Limb (tissue), 2 donors: Measurements from ENCODE around the gene MAPK7.

Experiments
- DNase-seq, 2 donors: peaks; one replicate each; pipeline ENCODE4 v3.0.0-alpha.2; 2016; ENCODE audit errors: extremely low spot score in 2 of 2

The MAPK7 gene

DNA sequence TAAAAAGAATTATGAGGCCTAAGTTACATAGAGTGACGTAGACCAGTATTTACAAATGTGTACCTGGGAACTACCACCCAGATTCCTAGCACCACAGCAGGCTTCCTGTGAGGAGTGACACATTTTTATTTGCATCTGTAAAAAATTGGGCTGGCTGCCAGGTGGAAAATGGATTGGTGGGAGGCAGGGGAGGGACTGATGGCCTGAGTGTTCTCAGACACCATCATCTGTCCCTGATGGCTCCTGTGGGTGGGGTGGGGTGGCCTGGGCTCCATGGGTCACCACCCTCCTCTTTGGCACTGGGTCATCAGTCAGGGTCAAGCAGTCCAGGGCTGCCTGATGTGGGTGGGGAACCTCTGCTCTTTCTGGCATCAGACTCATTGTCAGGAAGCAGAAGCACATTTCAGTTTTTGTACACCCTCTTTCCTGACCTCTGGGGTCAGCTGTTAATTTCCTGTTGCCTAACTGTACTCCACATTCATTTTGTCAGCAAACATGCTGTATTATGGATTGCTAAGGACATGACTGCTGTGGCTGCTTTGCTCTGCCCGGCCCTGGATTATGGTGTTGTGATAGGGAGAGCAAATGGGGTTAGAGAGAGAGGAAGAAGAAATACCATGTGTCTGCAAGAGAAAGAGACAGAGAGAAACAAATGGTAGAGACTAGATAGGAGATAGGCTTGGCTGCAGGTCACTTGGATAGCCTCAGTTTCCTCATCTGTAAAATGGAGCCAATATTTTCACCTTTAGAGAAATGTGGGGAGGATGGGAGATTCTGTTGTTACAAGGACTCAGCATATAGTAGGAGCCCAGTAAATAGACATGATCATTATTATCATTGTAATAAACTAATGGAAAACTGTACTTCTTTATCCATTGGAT, 20.2 kb downstream of the MAPK7 start:
- no peak for DNase-seq

DNA sequence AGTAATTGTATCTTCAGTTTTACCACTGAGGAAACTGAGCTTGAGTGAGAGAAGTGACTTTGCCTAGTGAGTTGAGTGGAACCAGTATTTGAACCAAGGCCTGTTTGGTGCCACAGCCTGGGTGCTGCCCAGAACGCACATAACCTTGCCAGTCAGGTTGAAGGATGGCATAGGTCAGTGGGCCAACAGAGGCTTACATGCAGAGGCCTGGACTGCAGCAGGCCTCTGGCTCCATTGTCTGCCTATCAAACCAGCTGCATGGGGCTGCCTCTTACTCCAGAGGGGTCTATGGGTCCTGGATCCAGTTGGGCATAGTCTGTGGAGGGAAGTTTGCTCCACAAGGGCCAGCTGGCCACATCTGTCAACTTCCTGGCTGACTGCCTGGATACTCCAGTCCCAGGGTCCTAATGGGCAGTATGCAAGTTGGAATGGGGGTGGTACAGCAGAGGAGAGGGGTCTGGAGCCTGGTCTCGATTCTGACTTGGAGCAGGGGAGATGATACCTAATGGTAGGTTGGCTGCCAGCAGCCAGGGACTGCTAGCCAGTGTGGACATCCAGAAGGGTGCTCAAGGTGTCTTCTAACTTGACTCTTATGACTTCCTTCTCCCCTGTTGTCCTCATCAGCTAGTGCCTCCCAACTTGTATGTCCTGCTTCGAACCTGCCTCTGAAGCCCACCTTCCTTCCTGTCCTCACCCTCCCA, 21.6 kb downstream of the MAPK7 start:
- DNase-seq, result peak; percentile 60 to 64

DNA sequence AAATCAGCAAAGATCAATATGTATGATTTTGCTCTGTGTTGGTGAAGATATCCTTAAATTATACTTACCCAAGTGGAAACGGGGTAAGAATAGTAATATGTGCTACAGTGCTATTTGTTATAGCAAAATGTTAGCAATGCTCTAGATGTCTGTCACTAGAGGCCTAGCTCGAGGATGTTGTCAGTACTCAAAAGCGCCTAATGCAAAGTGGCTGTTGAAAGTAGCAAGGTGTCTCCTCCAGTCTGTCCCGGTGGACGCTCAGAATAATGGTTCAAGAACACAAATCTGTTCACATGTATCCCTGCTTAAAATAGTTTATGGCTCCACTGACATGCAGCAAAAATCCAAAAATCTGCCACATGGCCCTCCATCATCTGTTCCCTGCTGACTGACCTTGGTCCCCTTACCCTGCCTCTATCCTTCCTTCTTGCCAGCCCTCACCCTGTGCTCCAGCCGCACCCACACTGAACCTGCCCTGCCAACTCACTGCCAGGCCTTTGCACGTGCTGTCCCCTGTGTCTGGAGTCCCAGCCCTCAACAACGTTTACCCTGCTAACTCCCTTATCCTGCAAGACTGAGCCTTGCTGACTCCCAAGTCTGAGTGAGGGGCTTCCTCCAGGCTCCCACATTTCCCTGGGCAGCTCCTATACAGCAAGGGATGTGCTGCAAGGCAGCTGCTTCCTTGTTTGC, 23.2 kb downstream of the MAPK7 start:
- no peak for DNase-seq

DNA sequence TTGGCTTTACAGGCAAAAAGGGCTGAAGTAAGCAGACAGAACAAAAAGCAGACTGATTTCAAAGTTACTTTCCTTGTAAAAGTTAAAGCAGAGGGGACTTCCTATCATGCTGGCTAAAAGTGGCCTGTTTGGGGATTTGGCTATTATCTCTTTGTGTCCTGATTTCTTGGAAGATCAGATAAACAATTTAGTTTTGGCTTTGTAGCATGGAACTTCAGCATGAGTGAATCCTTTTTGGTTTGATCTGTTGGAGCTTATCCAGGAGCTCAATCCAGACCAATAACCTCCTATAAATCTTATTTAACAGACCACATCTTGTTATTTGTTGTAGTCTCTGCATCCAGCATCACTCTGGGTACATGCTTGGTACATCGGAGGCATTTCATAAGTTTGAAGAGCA, 23.9 kb downstream of the MAPK7 start:
- no peak for DNase-seq

DNA sequence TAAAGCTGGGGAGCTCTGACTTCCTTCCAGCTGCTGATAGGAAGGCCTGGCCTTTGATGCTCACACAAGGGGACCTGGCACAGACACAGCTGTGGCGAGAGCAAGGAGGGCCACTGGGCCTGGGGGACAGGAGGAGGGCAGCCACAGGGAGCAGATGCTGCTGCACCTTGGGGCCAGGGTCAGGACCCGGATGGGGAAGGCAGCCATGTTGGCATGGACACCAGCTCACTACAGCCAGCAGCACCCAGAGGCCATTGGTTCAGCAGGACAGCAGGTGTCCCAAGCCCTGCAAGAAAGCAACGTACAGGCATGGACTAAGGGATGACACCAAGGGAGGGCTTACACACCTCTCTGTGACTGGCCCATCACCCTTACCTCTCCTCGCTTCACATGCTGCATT, 24.7 kb downstream of the MAPK7 start:
- DNase-seq, result no peak

DNA sequence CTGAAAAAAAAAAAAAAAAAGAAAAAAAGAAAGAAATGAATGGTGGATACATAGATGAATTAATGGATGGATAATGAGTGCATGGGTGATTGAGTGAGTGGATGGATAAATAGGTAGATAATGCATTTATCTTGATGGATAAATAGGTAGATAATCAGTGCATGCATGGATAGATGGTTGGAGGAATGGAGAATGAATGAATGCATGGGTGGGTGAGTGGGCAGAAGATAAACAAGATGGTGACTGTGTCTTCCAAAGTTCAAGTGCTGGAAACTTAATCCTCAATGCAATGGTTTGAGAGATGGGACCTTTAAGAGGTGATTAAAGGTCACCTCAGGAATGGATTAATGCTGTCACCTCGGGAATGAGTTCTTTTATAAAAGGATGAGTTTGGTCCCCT, 26.0 kb downstream of the MAPK7 start:
- no peak for DNase-seq

DNA sequence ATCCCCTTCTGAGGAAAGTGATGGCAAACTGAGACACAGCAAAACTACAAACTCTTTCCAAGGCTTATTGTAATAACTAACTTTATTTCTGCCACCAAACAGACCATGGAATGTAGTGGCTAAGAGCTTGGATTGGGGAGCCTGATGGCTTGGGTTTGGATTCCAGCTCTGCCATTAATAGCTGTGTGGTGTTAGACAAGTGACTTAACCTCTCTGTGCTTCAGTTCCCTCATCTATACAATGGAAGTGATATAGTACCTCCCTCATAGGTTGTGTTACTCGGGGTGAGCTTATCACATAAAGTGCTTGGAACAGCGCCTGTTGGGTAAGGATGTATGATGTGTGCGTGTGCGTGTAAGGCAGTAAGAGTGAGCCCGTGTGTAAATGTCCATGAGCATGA, 26.8 kb downstream of the MAPK7 start:
- no peak for DNase-seq

DNA sequence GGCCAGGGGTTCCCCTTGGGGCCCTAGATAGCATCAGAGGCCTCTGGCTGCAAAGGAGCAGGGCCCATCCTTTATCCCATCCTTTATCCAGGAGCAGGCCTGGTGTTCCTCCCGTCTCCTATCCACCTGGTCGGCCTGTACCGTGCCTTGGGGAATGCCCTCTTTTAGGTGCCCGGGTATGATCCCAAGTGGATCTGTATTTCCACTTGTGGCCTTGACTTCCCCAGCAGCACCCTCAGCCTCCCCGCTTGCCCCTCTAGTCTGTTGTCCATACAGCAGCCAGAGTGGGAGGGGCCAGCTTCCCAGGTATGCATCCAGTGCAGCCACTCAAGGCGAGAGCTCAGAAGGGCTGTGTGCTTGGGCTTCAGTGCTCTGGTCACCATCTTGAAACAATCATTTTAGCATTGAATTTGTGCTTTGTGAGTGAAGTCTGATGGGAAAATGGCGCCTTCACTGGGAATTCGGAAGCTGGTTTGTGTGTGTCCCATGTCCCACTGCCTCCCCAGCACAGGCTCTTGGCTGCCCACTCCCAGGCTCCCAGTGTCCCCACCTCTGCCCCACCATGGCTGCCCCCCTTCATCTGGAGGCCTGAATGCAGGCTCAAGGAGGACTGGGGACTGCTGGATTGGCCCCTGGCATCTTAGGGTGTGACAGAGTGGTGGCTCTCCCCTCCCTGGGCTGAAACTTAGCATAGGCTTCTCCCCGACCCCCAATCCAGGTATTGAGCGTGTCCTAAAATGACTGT, 29.5 kb downstream of the MAPK7 start:
- no peak for DNase-seq

DNA sequence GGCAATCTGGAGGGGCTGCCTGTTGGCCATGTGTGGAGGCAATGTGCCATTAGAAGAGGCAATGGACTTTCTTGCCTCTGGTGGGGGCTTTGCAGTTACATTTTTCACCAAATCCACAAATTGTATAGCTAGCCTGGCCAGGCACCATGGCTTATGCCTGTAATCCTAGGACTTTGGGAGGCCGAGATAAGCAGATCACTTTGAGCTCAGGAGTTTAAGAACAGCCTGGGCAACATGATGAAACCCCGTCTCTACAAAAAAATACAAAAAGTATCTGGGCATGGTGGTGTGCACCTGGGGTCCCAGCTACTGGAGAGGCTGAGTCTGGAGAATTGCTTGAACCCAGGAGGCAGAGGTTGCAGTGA, 30.0 kb downstream of the MAPK7 start:
- no peak for DNase-seq

DNA sequence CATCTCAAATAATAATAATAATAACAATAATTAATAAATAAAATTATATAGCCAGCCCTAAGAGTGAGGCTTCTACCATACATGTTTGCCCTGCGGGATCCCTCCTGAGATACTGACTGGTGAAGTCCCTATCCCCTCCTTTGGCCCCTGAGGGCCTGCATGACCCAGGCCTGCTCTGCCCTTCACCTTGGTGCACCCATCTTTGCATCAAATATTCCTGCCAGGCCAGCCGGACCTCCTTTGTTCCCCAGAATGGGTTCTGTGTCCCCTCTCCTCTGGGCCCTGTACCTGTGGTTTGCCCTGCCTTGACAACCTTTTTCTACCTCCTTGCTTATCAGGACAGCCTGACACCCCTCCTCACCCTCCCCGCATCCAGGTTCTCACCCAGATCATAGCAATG, 30.8 kb downstream of the MAPK7 start:
- no peak for DNase-seq

DNA sequence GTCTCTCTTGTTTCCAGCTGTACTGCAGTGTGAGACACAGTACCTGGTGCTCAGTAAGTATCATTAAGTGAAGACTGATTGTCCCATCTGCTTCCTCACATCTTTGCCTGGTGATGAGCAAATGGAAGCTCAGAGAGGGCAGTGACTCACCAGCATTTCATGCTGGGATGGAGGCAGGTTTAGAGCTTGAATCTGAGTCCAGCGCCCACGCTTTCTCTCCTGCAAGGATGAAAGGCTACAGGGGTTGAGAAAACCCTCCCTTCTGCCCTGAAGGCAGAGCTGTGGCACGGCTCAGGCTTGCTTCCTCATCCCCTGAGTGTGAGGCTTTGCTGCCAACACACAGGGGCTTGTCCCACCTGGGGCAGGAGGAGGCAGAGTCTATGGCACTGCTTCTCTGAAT, 31.2 kb downstream of the MAPK7 start:
- DNase-seq, result no peak

DNA sequence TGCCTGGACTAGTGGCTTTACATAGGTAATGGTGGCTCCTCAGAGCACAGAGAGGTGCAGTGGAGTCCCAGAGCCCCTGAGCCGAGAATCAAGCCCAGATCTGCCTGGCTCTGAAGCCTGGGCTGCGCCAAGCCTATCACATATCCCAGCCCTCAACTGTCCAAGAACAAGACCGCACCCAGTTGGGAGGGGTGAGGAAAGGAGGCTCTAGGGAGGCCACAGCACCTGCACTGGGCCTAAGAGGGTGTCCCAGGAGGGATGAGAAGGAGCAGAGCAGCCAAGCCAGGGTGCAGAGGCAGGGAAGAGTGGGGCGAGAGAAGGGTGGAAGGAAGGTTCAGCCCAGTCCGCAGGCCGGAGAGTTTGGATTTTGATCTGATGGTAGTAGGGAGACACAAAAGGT, 31.8 kb downstream of the MAPK7 start:
- DNase-seq, result no peak

DNA sequence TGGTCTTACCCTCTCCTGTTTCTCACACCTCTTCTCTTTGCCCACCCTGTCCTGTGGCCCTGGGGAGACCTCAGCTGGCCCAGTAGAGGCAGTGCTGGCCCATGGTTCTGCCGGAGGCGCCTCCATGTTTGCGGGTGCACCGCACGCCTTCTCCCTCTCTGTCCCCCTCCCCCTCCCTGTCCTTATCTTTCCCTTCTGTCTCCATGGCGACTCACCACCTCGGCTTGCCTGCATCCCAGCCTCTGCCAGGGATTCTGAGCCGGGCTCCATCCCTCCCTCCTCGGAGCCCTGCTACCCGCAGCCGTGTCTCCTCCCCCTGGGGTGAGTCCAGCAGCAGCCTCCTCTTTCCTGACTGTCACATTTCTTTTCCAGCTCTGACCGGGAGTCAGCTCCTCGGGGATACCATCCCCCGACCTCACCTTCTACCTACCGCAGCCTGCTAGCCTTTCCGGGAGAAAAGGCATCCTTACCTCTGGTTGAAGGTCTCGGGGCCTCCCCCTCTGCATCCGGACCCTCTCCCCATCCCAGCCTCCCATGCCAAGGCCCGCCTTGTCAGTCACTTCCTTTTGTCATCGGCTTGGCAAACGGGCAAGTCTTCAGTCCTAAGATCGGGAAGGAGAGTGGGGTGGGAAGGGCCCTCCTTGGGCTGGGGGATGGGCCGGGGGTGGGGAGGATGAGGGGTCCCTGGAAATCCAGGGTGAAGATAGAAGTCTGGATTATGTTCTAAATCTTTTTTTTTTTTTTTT, 32.8 kb downstream of the MAPK7 start, which contains the start of gene RNF112:
Gene RNF112 (plus strand): TSS at position 358 of the 746 bp plus-strand sequence. CDS start 177 bp downstream, at position 535.
- DNase-seq, result peak in 1 of 2 donors; percentile 61

DNA sequence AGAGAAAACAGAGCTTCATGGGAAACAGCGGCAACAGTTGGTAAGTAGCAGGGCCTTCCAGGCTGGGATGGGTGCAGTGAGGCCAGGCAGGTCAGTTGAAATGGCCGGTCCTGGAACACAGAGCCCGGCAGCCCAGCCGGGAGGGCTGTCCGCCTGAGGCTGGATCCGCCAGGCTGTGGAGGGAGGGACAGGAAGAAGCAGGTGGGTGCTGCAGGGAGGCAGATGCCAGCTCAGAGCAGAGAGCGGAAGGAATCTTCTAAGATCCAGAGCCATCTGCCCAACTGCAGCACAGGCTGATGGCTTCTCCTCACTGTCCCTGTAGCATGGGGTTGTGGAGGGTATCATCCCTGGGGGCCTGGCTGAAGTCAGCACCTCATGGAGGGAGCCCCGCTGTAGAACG, 33.3 kb downstream of the MAPK7 start:
- no peak for DNase-seq

DNA sequence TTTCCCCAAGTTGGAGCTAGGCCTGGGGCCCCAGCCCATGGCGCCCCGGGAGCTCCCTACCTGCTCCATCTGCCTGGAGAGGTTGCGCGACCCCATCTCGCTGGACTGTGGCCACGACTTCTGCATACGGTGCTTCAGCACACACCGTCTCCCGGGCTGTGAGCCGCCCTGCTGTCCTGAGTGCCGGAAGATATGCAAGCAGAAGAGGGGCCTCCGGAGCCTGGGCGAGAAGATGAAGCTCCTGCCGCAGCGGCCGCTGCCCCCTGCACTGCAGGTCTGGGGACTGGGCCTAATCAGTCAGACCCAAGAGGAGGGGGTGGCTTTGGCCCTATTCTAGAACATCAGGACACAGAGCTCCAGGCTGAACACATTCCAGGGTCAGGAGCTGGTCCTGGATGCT, 34.2 kb downstream of the MAPK7 start:
- DNase-seq, result no peak

DNA sequence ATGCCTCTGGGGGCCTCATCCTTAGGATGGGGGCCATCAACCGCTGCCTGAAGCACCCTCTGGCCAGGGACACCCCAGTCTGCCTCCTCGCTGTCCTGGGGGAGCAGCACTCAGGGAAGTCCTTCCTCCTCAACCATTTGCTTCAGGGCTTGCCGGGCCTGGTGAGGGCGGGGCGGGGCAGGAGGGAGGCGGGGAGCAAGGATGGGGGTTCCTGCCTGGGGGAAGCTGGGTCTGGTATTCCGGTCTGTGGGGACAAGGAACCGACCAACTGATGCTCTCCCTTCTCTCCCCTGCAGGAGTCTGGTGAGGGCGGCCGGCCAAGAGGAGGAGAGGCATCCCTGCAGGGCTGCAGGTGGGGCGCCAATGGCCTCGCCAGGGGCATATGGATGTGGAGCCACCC, 34.7 kb downstream of the MAPK7 start:
- no peak for DNase-seq

DNA sequence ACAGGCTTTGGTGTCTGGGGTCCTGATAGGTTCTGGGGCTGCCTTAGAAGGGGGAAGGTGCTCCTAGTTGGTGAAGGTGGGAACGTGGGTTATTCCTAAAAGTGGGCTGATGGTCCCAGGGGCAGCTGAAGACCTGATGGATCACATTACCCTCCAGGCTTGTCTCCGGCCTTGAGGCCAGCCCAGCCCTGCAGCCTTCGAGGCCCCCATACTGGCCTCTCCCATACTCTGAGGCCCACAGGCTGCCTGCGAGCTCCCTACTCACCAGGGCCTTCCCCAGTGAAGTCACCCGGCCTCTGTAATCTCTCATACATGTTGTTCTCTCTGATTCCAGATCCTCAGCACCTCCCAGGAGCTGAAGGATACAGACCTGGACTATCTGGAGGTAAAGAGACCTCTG, 35.5 kb downstream of the MAPK7 start:
- no peak for DNase-seq

DNA sequence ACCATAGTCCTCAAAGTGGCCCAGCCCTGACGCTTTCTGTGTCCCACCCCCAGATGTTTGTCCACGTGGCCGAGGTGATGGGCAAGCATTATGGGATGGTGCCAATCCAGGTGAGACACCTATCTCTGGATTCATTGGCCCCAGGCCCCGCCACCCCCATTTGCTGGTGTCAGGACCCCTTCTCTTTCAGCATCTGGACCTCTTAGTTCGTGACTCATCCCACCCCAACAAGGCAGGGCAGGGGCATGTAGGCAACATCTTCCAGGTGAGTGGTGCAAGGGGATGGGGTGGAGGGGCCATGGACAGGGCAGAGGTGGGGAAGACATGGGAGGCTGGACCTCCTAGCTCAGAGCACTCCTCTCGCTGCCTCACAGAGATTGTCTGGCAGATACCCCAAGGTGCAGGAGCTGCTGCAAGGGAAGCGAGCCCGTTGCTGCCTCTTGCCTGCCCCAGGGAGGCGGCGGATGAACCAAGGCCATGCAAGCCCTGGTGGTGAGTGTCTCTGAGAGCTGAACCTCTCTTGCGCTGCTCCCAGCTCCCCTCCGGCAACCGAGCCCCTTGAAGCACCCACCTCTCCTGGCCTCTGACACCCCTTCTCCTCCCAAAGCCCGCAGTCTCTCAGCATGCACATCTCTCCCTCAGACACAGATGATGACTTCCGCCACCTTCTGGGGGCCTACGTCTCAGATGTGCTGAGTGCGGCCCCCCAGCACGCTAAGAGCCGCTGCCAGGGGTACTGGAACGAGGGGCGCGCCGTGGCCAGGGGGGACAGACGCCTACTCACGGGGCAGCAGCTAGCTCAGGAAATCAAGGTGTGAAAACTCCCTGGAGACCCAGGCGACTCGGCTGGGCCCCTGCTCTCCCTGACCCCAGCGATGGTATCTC, 36.3 kb downstream of the MAPK7 start:
- DNase-seq, result no peak

DNA sequence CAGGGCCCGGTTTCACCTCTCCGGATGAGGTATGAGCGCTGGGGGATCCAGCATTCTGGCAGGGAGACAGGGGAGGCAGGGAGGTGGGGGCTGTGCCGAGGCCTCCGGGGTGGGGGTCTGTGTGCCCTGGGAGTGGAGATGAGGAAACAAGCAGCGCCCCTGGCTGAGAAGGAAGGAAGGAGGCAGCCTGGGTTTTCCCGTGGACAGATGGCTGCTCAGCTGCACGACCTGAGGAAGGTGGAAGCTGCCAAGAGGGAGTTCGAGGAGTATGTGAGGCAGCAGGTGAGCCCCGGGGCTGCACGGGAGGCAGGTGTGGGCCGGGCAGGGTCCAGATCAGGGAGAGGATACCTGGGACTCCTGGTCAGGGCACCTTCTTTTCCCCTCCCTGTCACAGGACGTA, 37.0 kb downstream of the MAPK7 start:
- no peak for DNase-seq
